Measurements from ENCODE around the gene ANKRD18A.
"Not testable (repeated sequence)": the region's sequence is repeated elsewhere in the genome, so short reads cannot be mapped to it uniquely, and the experiment has no call there.

ANKRD18A gene

DNA sequence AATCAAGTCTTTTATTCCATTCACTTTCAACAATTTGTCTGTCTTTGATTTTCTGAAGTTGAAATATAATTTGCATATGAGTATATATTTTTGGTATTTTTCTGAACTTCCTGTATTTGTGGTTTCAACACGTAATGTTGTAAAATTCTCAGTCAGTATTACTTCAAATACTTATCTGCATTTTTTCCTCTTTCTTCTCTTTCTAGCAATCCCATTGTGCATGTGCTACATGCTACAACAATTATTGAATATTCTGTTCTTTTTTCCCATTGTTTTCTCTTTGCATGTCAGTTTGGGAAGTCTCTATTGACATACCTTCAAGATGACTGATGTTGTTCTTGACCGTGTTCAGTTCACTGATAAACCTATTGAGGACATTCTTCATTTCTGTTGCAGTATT, 5.6 kb upstream of the ANKRD18A start:
- no peak for DNase-seq

DNA sequence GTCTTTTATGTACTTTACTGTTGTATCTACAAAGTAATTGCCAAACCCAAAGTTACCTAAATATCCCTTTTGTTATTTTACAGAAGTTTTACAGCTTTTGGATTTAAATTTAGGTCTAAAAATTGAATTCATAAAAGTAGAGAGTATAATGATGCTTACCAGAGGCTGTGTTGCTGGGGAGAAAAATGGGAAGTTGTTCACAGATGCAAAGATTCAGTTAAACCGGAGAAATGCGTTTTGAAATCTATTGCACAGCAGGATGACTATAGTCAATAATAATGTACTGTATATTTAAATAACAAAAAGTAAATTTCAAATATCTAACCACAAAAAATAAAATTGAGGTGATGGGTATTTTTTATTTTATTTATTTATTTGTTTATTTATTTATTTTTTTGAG, 2.6 kb upstream of the ANKRD18A start:
- DNase-seq: no peak

DNA sequence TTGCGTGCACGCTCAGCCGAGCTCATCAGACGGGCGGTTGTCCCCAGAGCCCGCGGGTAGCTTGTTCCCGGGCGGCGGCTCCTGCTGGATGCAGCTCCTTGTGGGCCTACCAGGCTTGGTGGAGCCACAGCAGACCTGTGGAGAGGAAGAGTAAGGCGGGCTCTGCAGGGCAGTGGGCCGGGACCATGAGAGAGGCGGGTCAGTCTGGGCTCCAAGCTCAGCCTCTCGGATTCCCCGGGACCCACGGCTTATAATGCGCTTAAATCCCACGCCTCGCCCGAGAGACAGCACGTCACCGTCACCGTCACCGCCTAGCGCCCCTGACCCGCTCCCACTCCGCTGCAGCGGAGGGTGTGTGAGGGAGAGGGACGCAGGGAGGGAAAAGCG, 1.9 kb upstream of the ANKRD18A start:
- DNase-seq: no peak

DNA sequence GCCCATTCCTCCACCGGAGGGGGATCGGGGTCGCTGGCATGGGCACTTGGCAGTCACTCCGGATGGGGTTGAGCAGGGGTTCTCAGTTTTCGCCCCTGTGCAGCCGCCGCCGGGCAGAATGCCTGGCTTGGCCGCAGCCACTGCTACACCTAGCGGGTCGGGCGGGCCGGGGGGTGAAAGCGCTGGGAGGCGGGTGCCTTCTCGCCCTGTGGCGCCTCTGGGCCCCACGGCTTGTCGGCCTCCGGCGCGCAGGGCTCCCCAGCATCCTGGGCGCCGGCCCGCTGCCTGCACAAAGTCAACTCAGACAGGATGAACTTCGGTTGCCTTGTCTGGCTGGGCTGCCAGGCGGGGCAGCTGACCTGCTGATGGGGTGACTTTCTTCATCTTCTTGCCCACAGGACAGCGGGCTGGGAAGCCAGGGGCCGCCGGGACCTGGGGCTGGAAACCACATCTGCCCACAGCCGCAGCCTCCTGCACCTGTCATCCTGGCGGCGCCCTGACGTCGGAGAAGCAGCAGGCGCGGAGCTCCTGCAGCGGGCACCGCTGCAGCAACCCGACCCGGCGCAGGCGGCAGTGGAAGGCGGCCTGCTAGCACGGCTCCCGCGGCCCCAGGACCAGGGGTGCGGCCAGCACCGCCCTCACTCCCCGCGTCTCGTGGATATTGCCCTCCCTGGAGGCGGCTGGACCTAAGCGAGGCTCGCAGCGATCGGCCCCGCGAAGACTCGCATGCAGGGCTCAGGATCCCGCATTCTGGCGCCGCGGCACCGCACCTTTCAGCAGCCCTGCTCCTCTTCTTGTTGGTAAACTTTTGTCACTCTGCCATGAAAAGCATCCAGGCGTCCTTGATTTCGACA, 1.3 kb upstream of the ANKRD18A start:
- peak; percentile 82 for DNase-seq

DNA sequence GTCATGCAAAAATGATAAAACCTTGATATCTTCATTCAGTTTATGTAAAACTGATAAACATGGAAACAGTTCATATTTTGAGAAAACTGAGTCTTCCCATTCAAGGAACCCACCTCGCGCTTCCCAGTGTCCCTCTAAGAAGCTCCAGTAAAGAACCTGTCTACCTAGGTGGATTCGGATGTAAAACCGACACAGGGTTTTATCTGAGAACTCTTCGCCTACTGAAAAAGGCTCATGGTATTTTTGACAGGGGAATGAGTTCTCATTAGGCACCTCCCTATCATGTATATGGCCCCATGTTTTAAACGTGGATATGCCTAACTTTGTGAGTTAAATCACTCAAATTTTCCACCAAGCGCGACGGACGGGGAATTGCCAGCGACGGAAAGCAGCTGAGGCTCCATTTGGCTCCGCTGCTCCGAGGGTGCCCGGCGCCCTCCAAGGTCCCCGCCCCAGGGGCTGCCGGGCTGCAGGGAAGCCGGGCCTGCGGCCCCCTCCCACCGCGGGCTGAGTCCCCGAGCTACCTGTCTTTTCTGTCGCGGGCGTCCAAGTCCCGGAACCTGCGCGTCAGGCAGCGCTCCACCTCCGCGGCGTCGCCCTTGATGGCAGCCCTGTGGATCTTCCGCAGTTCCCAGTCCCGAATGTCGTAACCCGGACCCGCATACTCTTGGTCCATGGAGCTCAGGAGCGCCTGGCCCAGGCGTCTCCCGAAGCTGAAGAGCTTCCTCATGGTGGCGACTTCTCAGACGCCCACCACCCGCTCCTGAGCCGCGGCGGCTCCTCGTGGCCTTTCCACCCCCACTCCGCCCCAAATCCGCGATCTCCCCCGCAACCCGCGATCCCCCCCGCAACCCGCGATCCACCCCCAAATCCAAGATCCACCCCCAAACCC, 594 bp downstream of the ANKRD18A start:
- DNase-seq: peak; percentile 73

DNA sequence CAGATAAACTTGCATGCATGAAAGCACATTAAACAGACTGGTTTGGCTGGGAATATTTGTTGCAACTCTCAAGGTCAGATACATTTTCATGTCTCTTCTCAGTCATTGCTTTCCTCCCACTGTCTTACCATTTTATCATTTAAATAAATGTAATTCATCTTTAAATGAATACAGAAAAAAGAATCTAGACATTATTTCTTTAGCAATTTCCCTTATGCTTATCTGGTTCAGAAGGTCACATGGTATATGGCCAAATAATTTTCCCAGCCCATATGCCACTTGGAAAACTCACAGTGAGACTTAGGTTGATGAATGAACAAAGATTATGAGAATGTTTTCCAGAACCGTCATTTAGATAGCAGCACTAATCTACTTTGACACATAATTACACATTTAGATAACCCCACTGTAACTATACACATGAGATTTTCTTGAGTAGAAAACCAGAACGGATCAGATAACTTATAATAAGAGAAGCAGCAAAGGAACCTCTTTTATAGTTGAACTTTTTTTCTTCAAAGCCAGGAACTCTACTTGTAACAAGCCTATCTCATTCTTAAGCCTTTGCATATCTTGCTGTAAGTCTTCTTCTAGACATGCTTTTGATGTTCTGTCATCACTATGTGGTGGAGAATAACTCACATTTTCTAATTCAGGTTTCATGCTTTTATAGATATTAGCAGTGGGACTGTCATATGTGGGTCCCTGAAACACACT, 22.2 kb downstream of the ANKRD18A start:
- not testable (repeated sequence) for DNase-seq

DNA sequence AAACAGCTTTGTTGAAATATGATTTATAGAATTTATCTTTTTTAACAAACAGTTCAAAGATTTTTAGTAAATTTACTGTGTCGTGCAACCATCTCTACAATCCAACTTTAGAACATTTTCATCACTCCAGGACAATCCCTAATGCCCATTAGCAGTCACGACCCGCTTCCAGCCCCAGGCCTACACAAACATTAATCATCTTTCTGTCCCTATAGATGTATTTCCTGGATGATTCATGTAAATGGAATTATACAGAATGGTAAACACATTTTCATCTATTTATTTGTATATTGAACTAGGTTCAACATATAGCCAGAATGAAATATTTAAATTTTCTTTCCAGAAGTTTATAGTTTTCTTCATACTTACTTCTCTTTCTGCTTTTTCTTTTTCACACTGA, 25.3 kb downstream of the ANKRD18A start:
- not testable (repeated sequence) for DNase-seq

DNA sequence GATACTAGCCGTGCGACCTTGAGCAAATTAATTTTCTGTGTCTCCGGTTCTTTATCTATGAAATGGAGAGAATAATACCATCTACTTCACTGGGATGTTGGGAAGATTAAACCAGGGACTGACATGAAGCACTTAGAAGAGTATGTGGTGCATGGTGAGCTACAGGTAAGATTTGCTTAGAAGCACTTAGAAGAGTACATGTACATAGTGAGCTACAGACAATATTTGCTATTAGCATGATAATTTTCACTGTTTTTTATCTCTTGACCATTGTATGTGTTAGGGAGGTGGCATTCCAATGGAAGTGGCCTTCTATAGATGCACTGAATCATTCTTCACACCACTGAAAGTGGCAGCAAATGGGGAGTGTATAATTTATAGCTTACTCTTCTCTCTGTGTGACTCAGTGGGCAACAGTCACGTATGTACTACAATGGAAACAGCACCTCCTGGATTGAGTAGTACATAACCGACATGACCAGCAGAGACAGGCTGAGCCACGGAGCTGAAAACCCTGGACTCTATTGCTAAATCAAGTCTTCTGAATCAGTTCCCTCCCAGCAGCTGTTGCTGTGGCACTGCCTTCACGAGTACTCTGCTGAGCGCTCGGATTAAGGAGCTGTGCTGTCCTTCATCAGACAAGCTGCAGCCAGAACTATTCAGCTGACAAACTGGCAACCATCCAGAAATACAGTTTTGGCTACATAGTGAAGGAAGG, 28.9 kb downstream of the ANKRD18A start:
- DNase-seq: not testable (repeated sequence)

DNA sequence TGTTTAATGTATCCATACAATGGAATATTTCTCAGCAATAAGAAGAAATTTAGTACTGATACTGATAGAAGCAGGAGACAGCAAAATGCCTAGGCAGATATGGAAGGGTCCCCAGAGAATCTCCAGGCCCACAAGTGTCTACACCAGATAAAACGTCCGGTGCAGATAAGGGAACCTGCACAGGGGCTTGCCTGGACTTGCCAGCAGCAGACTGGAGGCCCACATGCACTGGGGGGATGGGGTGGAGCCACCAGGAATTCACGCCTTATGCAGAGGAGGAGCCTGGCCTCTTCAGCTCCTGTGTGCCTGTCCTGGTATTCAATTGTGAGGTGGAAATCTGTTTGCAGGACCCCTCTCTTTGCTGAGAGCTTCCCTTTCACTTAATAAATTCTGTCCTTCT, 36.6 kb downstream of the ANKRD18A start:
- DNase-seq: not testable (repeated sequence)

DNA sequence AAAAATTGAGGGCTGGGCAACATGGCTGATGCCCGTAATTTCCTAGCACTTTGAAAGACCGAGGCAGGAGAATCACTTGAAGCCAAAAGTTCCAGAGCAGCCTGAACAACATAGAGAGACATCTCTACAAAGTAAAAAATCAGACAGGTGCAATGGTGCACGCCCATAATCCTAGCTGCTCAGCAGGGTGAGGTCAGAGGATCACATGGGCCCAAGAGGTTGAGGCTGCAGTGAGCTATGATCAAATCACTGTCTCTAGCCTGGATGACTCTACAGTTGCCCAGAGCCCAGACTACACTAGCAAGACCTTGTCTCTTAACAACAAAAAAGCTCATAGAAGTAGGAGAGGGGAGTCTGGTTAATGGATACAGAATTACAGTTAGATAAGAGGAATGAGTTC, 40.3 kb downstream of the ANKRD18A start:
- not testable (repeated sequence) for DNase-seq

DNA sequence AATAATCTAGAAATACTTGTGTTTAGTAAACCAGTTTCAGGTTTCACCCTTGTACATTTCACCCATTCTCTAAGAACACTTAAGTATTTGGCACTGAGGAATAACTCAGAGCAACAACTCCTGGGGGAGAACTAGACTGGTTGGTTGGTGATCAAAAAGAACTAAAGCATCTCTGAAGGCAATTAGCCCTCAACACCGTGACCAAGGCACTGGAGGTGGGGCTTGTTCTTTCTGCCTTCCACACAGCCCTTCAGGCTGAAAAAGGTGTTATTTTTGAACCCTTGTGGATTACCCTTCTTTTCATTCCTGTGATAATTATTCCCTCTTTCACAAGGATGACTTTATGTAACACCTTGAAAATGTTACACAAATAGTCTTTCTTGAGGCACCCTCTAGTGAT, 44.2 kb downstream of the ANKRD18A start:
- DNase-seq: not testable (repeated sequence)

DNA sequence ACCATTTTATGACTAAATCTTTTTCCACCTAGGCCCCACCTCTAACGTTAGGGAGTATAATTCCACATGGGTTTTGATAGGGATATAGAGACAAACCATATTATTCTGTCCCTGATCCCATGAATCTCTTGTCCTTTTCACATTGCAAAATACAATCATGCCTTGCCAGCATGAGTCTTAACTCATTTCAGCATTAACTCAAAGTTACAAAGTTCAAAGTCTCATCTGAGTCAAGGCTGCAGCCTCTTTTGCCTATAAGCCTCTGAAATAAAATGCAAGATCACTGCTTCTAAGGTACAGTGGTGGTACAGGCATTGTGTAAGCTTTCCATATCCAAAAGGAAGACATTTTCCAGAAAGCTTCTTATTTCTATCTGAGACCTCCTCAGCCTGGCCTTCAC, 54.3 kb downstream of the ANKRD18A start:
- DNase-seq: not testable (repeated sequence)

DNA sequence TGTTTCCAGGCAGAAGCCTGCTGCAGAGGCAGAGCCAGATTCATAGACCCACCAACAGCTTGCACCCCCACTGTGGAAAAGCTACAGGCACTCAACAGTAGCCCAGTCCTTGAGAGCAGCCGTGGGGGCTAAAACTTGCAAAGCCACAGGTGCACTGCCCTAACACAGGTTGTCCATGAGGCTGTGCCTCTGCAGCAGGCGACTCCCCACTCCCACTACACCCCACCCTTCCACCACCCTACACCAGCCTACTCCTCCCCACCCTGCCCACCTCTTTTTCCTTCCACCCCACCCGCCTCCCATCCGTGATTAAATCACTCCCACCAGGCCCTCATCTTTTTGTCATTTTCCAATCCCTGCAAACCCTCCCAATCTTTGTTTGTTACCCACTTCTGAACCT, 55.2 kb downstream of the ANKRD18A start:
- not testable (repeated sequence) for DNase-seq

DNA sequence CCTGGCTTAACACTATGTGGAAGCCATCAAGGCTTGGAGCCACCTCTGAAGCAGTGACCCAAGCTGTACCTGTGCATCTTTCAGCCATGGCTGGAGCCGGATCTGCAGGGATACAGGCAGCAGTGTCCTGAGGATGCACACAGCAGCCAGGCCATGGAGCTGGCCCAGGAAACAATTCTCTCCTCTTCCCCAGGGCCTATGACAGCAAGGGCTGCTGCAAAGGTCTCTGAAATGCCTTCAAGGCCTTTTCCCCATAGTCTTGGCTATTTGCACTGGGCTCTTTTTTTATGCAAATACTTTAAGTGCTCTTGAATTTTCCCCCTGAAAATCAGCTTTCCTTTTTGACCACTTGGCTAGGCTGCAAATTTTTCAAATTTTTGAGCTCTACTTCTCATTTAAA, 56.5 kb downstream of the ANKRD18A start:
- not testable (repeated sequence) for DNase-seq

DNA sequence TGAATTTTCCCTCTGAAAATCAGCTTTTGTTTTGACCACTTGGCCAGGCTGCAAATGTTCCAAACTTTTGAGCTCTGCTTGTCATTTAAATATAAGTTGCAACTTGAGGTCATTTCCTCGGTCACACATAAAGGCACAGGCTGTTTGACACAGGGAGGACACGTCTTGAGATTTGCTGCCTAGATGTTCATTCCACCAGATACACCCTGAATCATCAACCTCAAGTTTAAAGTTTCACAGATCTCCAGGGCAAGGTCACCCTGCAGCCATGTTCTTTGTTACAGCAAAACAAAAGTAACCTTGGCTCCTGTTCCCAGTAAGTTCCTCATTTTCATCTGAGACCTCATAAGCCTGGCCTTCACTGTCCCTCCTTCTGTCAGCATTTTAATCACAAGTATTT, 59.3 kb downstream of the ANKRD18A start:
- not testable (repeated sequence) for DNase-seq

DNA sequence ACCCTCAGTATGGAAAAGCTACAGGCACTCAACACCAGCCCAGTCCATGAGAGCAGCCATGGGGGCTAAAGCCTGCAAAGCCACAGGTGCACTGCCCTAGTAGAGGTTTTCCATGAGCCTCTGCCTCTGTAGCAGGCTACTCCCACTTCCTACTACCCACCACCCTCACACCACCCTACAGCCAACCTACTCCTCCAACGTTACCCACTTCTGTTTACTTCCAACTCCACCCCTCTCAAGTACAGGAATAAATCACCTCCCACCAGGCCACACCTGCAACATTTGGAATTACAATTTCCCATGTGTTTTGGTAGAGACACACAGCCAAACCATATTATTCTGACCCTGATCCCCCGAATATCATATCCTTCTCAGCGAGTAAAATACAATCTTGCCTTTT, 61.2 kb downstream of the ANKRD18A start:
- not testable (repeated sequence) for DNase-seq

DNA sequence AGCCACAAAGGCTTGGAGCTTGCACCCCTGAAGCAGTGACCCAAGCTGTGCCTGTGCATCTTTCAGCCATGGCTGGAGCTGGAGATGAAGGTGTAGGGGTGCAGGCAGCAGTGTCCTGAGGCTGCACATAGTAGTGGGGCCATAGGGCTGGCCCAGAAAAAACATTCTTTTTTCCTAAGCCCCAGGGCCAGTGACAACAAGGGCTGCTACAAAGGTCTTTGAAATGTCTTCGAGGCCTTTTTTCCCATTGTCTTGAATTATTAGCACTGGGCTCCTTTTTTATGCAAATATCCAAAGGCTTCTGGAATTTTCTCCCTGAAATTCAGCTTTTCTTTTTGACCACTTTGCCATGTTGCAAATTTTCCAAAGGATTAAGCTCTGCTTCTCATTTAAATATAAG, 62.6 kb downstream of the ANKRD18A start:
- DNase-seq: not testable (repeated sequence)

DNA sequence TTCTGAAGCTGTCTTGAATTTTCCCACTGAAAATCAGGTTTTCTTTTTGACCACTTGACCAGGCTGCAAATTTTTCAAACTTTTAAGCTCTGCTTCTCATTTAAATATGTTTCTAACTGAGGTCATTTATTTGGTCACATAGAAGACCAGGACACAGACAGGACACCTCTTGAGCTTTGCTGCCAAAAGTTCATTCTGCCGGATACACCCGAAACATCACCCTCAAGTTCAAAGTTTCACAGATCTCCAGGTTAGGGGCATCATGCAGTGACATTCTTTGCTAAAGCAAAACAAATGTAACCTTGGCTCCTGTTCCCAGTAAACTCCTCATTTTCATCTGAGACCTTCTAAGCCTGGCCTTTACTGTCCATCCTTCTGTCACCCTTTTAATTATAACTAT, 65.4 kb downstream of the ANKRD18A start:
- not testable (repeated sequence) for DNase-seq

DNA sequence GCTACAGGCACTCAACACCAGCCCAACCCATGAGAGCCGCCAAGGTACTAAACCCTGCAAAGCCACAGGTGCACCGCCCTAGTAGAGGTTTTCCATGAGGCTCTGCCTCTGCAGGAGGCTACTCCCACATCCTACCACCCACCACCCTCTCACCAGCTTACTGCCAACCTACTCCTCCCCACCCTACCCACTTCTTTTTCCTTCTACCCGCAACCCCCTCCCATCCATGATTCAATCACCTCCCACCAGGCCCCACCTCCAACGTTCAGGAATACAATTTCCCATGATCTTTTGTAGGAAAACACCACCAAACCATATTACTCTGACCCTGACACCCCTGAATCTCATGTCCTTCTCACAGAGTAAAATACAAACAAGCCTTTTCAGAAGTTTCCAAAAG, 67.4 kb downstream of the ANKRD18A start:
- DNase-seq: not testable (repeated sequence)

DNA sequence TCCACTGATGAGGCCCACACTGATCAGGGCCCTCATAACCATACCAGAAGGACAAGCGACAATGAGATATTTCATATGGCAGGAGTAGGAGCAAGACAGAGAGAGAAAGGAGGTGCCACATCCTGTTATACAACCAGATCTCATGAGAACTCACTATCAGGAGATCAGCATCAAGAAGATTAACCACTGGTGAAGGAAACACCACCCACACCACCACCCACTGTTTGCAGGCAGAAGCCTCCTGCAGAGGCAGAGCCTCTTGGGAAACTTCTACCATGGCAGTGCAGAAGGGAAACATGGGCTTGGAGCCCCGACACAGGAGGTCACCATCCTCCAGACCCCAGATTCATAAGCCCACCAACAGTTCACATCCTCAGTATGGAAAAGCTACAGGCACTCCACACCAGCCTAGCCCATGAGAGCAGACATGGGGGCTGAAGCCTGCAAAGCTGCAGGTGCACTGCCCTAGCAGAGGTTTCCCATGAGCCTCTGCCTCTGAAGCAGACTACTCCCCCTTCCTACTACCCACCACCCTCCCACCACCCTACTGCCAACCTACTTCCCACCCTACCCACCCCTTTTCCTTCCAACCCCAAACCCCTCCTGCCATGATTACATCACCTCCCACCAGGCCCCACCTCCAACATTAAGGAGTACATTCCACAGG, 73.8 kb downstream of the ANKRD18A start:
- not testable (repeated sequence) for DNase-seq

DNA sequence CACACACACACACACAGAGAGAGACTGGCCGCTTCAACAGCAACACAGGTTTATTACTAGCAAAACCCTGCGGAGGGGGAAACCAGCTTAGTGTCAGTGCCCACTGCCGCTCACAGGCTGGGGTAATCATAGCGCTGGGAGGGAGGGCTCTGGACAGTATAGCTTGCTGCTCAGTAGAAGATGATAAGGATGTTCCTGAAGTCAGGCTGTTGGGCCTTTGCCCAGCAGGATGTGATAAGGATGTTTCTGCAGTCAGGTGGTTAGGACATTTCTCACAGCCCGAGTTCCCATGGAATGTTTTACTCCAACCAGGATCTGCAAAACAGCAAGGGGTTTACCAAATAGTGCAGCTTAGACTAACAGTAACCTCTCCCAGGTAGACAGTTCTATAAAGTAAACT, 79.9 kb downstream of the ANKRD18A start:
- not testable (repeated sequence) for DNase-seq

Measured in right kidney (tissue), 1 donor.